Renal cortex interstitium (tissue), 11 donors: ENCODE results near the gene NTM. TPM values are rescaled to one million over a fixed set of nuclear protein-coding genes. Genes with fewer than 3 reads are reported as not detected.

Experiments
- DNase-seq, 11 donors: peaks; one replicate each; pipeline ENCODE4 v3.0.0-alpha.2; 2013; ENCODE audit warnings: low read depth in 9 of 11, low spot score in 4 of 11; ENCODE audit errors: extremely low read depth in 1 of 11
- polyA plus RNA-seq, 3 donors: library from polyadenylated mRNA; unstranded; fragments of 120-200 nt; gene quantifications; one replicate each; pipeline ENCODE4 v1.2.1, GENCODE V29; 2013; ENCODE audit not compliant: insufficient read length in 3 of 3

NTM gene
- polyA plus RNA-seq, 3 donors: 40.5 to 45.1 (median 43.9) TPM

- DNase-seq: no peak
These were observed 586.8 kb downstream of the NTM start for GRCh38 chr11:131957201-131957600.

GRCh38 chr11:131957875-131958274, 587.5 kb downstream of the NTM start:
- no peak for DNase-seq

- DNase-seq: no peak
These were observed 592.4 kb downstream of the NTM start for GRCh38 chr11:131962818-131963217.

- no peak for DNase-seq
These were observed 594.5 kb downstream of the NTM start for GRCh38 chr11:131964698-131965483.

GRCh38 chr11:131965504-131965903, 595.1 kb downstream of the NTM start:
- no peak for DNase-seq

GRCh38 chr11:131966667-131967066, 596.3 kb downstream of the NTM start:
- DNase-seq: no peak

- no peak for DNase-seq
These were observed 598.8 kb downstream of the NTM start for GRCh38 chr11:131969261-131969660.

GRCh38 chr11:131973061-131973460, 602.6 kb downstream of the NTM start:
- no peak for DNase-seq

GRCh38 chr11:131975619-131976018, 605.2 kb downstream of the NTM start:
- DNase-seq: no peak

GRCh38 chr11:131976021-131976420, 605.6 kb downstream of the NTM start:
- no peak for DNase-seq

- no peak for DNase-seq
These were observed 606.8 kb downstream of the NTM start for GRCh38 chr11:131977231-131977630.

- no peak for DNase-seq
These were observed 607.4 kb downstream of the NTM start for GRCh38 chr11:131977854-131978253.

GRCh38 chr11:131978351-131978750, 607.9 kb downstream of the NTM start:
- DNase-seq: no peak

- DNase-seq: no peak
These were observed 608.9 kb downstream of the NTM start for GRCh38 chr11:131979364-131979763.

- no peak for DNase-seq
These were observed 609.8 kb downstream of the NTM start for GRCh38 chr11:131980199-131980598.

- DNase-seq: no peak
These were observed 610.7 kb downstream of the NTM start for GRCh38 chr11:131980888-131981668.

GRCh38 chr11:131982154-131982553, 611.7 kb downstream of the NTM start:
- DNase-seq: no peak

GRCh38 chr11:131985846-131986301, 615.5 kb downstream of the NTM start:
- peak in 7 of 11 donors; percentile 18 to 70 (median 62) for DNase-seq

- no peak for DNase-seq
These were observed 617.3 kb downstream of the NTM start for GRCh38 chr11:131987703-131988102.

- DNase-seq: no peak
These were observed 621.2 kb downstream of the NTM start for GRCh38 chr11:131991606-131992005.
